Osteoblast (primary cell): ENCODE data around the gene ZMIZ1. TPM values are rescaled to one million over a fixed set of nuclear protein-coding genes. Genes with fewer than 3 reads are reported as not detected.

Source experiments
- DNase-seq: peaks from one replicate; pipeline ENCODE4 v3.0.0; 2011; ENCODE audit warnings: low spot score, mixed read lengths; ENCODE audit not compliant: insufficient read length; ENCODE audit errors: missing footprints
- H2AFZ ChIP-seq: 2 replicates; pipeline ENCODE4 v1.6.0; 2011; ENCODE audit warnings: mild to moderate bottlenecking, low read length
- H3K27ac ChIP-seq: 2 replicates; pipeline ENCODE4 v1.5.1; 2011; ENCODE audit warnings: mild to moderate bottlenecking, low read depth, low read length, moderate library complexity
- H3K27me3 ChIP-seq: 2 replicates; pipeline ENCODE4 v1.6.0; 2012; ENCODE audit warnings: mild to moderate bottlenecking, control low read depth, inconsistent platforms, low read length, moderate library complexity; ENCODE audit not compliant: insufficient read depth
- H3K36me3 ChIP-seq: 2 replicates; pipeline ENCODE4 v1.5.1; 2011; ENCODE audit warnings: mild to moderate bottlenecking, low read length, control low read depth, moderate library complexity; ENCODE audit not compliant: insufficient read depth
- H3K4me1 ChIP-seq: 2 replicates; pipeline ENCODE4 v1.5.1; 2011; ENCODE audit warnings: mild to moderate bottlenecking, low read length, control low read depth, moderate library complexity; ENCODE audit not compliant: insufficient read depth
- H3K4me2 ChIP-seq: 2 replicates; pipeline ENCODE4 v1.6.0; 2011; ENCODE audit warnings: mild to moderate bottlenecking, low read length; ENCODE audit not compliant: insufficient read depth
- H3K4me3 ChIP-seq: fragments of 200-600 bp; sonication (generic); 3 replicates; pipeline ENCODE4 v1.5.1; 2012; ENCODE audit warnings: mild to moderate bottlenecking, low read length, inconsistent platforms; ENCODE audit not compliant: insufficient read depth
- H3K79me2 ChIP-seq: 2 replicates; pipeline ENCODE4 v1.6.0; 2012; ENCODE audit warnings: mild to moderate bottlenecking, low read length, control low read depth, inconsistent platforms; ENCODE audit not compliant: insufficient read depth
- H3K9me3 ChIP-seq: 2 replicates; pipeline ENCODE4 v1.5.1; 2011; ENCODE audit warnings: low read depth, low read length, control low read depth
- H4K20me1 ChIP-seq: 2 replicates; pipeline ENCODE4 v1.6.0; 2012; ENCODE audit warnings: mild to moderate bottlenecking, low read length, control low read depth; ENCODE audit not compliant: insufficient read depth
- CTCF ChIP-seq: IDR thresholded peaks from 2 replicates; pipeline ENCODE4 v1.5.1; 2011; ENCODE audit warnings: mild to moderate bottlenecking, low read depth, low read length, moderate library complexity; ENCODE audit errors: extremely low read depth
- total RNA-seq: library from RNA; depleted of rRNA; stranded (reverse); fragments of >200 nt; gene quantifications from 2 replicates; pipeline ENCODE4 v1.2.3, GENCODE V29; 2012

ZMIZ1 gene
- total RNA-seq, 1 donor, result 40.9 TPM

- Histone ChIP-seq H2AFZ (no peak overlapping the region), H4K20me1 (peaks cover 45% of the 10 kb centered on the region), H3K27ac (no peak overlapping the region), H3K4me3 (no peak overlapping the region), H3K9me3 (no peaks in the 10 kb centered on the region), H3K4me1 (peaks cover 45% of the 10 kb centered on the region), H3K36me3 (peaks cover 18% of the 10 kb centered on the region), H3K27me3 (no peaks in the 10 kb centered on the region), H3K4me2 (no peak overlapping the region), H3K79me2 (peaks cover 40% of the 10 kb centered on the region)
- TF ChIP-seq CTCF, result no peak
- DNase-seq, result no peak
These were observed 171.3 kb downstream of the ZMIZ1 start for GRCh38 chr10:79239924-79240581.

GRCh38 chr10:79241629-79241989 is 172.8 kb downstream of the ZMIZ1 start:
- Histone ChIP-seq H3K9me3 (no peaks in the 10 kb centered on the region), H3K4me2 (peak overlapping the region; percentile 77), H3K27me3 (no peaks in the 10 kb centered on the region), H3K36me3 (peaks cover 7% of the 10 kb centered on the region), H3K27ac (peak overlapping the region; percentile 76), H3K4me1 (peaks cover 60% of the 10 kb centered on the region), H3K79me2 (peaks cover 54% of the 10 kb centered on the region), H4K20me1 (peaks cover 44% of the 10 kb centered on the region), H2AFZ (no peak overlapping the region), H3K4me3 (peak overlapping the region; percentile 71)
- TF ChIP-seq CTCF, result no peak
- no peak for DNase-seq

- Histone ChIP-seq H3K4me2 (peak overlapping the region; percentile 77), H3K4me3 (peak overlapping the region; percentile 71), H3K27ac (peak overlapping the region; percentile 76), H3K9me3 (no peaks in the 10 kb centered on the region), H3K4me1 (peaks cover 65% of the 10 kb centered on the region), H3K79me2 (peaks cover 56% of the 10 kb centered on the region), H4K20me1 (peaks cover 42% of the 10 kb centered on the region), H3K27me3 (no peaks in the 10 kb centered on the region), H3K36me3 (peaks cover 5% of the 10 kb centered on the region), H2AFZ (no peak overlapping the region)
- TF ChIP-seq CTCF, result no peak
- peak; percentile 99 for DNase-seq
These were observed 173.3 kb downstream of the ZMIZ1 start for GRCh38 chr10:79241990-79242619.

GRCh38 chr10:79242620-79243152 is 173.9 kb downstream of the ZMIZ1 start:
- no peaks in the 10 kb centered on the region for H3K9me3 ChIP-seq
- peaks cover 68% of the 10 kb centered on the region for H3K4me1 ChIP-seq
- peaks cover 43% of the 10 kb centered on the region for H4K20me1 ChIP-seq
- H3K36me3 ChIP-seq, result peaks cover under 1% of the 10 kb centered on the region
- H3K27me3 ChIP-seq, result no peaks in the 10 kb centered on the region
- no peak for TF ChIP-seq CTCF
- peak overlapping the region; percentile 77 for H3K4me2 ChIP-seq
- peaks cover 62% of the 10 kb centered on the region for H3K79me2 ChIP-seq
- H3K27ac ChIP-seq, result peak overlapping the region; percentile 76
- peak; percentile 100 for DNase-seq
- peak overlapping the region; percentile 71 for H3K4me3 ChIP-seq
- H2AFZ ChIP-seq, result no peak overlapping the region
